WI38 (cell line): ENCODE data around the gene ZNF775.
A peak's percentile ranks its signal among the peaks of the same experiment; 100 is the strongest.

Experiments
- H3K4me3 ChIP-seq: 2 replicates; pipeline ENCODE4 v1.5.1; 2011; ENCODE audit warnings: low read depth, mild to moderate bottlenecking, control low read depth, low read length
- TF ChIP-seq, protein P1 (sequence below): IDR thresholded peaks from 2 replicates; pipeline ENCODE4 v1.5.1; 2012; ENCODE audit warnings: low read depth, mild to moderate bottlenecking, control low read depth, low read length

ZNF775 gene

GRCh38 chr7:150378853-150379440, at the start of gene ZNF775:
Gene ZNF775, plus strand, starts transcription at chr7:150379330. Its CDS starts 9,141 bp downstream, at chr7:150388471.
- H3K4me3 ChIP-seq, result peak within 1 kb of the TSS; percentile 86
- TF ChIP-seq, protein P1, sequence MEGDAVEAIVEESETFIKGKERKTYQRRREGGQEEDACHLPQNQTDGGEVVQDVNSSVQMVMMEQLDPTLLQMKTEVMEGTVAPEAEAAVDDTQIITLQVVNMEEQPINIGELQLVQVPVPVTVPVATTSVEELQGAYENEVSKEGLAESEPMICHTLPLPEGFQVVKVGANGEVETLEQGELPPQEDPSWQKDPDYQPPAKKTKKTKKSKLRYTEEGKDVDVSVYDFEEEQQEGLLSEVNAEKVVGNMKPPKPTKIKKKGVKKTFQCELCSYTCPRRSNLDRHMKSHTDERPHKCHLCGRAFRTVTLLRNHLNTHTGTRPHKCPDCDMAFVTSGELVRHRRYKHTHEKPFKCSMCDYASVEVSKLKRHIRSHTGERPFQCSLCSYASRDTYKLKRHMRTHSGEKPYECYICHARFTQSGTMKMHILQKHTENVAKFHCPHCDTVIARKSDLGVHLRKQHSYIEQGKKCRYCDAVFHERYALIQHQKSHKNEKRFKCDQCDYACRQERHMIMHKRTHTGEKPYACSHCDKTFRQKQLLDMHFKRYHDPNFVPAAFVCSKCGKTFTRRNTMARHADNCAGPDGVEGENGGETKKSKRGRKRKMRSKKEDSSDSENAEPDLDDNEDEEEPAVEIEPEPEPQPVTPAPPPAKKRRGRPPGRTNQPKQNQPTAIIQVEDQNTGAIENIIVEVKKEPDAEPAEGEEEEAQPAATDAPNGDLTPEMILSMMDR, result no peak

DNA sequence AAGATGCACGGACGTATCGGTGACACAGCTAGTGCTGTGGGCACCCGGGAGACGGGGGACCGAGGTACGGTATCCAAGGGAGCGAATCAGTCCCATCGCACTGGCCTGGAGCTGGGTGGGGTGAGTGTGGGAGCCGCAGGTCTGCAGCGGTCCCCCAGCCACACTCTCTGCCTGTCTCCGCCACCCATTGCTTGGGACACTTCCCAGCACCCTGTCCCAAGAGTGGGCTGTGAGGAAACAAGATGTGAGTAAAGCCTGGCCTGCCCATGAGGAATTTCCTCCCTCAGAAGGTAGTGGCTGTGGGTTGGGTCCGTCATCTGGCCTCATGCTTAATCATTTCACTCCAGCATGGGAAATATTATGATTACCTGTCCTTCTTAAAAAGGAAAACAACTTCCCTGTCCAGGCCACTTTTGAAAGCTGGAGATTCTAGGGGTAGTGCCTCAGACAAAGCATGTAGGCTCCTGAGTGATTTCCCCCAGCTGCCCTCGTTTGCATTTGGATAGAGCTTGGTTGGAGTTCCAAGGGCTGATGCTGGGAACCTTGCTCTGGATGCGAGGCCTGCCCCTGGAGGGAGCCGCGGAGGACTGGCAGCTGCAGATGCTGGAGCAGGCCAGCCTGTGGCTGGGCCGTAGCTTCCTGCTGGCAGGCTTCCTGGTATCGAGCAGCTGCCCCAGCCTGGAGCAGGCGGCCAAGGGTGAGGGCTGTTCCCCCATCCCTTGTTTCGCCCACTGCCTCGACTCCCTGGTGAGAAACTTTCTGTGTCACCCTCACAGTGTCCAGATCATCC, 49.6 kb upstream of the ZNF775 start:
- H3K4me3 ChIP-seq, result no peak overlapping the region
- TF ChIP-seq, protein P1, result no peak

GRCh38 chr7:150330211-150330885, 48.8 kb upstream of the ZNF775 start:
- TF ChIP-seq, protein P1, result no peak
- H3K4me3 ChIP-seq, result no peak overlapping the region

GRCh38 chr7:150332852-150333635, 46.1 kb upstream of the ZNF775 start:
- no peak overlapping the region for H3K4me3 ChIP-seq
- TF ChIP-seq, protein P1, result no peak

GRCh38 chr7:150333659-150334058, 45.5 kb upstream of the ZNF775 start:
- no peak overlapping the region for H3K4me3 ChIP-seq
- TF ChIP-seq, protein P1, result no peak

DNA sequence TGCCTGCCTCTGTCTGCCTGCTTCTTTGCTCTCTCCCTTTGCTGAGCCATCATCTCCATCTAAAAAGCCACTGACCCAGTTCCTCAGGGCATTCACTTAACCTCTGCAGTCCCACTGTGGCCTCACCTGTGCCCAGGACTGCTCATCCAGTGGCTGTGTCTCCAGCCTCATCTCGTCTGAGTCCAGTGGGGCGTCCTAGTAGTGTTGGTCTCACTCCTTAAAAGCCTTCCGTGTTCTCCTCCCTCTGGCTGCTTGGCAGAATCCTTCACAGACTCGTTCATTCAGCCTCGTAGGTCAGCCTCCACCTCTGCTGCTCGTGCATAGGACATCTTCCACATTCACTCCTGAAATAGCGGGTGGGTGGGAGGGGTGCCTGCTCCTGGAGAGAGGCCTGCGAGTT, 45.0 kb upstream of the ZNF775 start:
- H3K4me3 ChIP-seq, result no peak overlapping the region
- TF ChIP-seq, protein P1, result no peak
